HT1080 (cell line): Measurements from ENCODE around the gene LYPD1. TPM values are rescaled to one million over a fixed set of nuclear protein-coding genes. Genes with fewer than 3 reads are reported as not detected.
A peak's percentile ranks its signal among the peaks of the same experiment; 100 is the strongest.

Source experiments
- DNase-seq: peaks from one replicate; pipeline ENCODE4 v3.0.0-alpha.2; 2015; ENCODE audit warnings: low read depth
- total RNA-seq: library from RNA; depleted of rRNA; stranded (reverse); fragments of >200 nt; shearing (Covaris generic); gene quantifications from 2 replicates; pipeline ENCODE4 v1.2.3, GENCODE V29; 2014

LYPD1 gene
- total RNA-seq, 1 experiment from 2014 or later, result 51.6 TPM

DNA sequence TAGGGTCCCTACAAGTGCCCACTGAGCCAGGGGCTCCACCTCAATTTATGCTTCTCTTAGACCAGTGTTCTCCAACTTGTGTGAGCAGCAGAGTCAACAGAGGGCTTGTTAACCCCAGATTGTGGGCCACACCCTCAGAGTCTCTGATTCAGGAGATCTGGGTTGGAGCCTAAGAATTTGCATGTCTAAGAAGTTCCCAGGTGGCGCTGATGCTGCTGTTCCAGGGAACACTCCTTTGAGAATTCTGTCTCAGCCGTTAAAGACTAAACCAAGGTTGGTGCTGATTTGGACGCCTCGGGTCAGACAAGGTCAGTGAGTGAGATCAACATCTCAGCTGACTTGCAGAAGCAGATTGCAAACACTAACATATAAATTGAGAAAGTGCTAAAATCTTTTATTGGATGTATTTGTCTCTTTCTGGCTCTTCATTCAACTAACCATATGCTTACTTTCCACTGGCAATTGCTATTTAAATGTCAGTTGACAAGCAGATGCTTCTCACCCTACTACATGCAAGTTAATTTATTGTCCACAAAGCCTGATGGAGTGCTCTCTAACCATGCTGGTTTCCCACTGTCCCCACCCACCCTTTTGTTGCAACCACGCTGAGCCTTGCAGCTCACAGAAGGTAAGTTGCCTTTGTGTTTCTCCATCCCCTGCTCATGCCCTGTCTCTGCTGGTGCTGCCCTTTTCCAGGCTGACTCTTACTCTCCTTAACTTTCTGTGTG, 31.5 kb downstream of the LYPD1 start:
- DNase-seq, result no peak

DNA sequence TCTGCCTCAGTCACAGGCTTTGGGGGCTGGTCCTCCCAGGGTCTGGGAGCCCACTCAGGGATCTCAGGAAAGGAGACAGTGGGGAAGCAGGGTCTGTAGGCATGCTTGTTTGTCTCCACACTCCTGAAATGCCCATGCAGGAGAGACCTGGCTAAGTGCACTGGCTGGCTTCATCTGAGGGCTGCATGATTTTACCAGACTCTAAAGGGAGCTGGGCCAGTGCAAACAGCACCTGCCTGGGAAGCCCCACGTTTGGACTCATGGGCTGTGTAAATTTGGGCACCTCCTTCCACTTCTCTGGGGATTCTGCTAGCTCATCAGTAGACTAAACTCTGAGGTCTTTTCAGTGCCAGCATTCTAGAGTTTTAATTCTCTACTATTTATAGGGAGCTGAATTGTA, 33.7 kb downstream of the LYPD1 start:
- no peak for DNase-seq

DNA sequence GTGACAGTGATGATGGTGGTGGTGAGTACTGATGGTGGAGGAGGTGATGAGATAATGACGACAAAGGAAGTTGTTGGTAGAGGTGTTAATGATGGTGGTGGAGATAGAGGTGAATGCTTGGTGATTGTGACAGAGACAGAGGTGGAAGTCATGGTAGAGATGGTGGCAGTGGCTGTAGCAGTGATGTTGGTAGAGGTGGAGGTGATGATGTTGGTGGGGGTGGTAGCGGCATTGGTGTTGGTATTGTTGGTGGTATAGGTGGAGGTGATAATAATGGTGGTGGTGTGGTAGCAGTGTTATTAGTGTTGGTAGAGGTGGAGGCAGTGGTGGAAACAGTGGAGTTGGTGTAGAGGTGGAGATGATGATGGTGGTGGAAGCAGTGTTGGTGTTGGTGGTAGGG, 36.4 kb downstream of the LYPD1 start:
- DNase-seq, result no peak

DNA sequence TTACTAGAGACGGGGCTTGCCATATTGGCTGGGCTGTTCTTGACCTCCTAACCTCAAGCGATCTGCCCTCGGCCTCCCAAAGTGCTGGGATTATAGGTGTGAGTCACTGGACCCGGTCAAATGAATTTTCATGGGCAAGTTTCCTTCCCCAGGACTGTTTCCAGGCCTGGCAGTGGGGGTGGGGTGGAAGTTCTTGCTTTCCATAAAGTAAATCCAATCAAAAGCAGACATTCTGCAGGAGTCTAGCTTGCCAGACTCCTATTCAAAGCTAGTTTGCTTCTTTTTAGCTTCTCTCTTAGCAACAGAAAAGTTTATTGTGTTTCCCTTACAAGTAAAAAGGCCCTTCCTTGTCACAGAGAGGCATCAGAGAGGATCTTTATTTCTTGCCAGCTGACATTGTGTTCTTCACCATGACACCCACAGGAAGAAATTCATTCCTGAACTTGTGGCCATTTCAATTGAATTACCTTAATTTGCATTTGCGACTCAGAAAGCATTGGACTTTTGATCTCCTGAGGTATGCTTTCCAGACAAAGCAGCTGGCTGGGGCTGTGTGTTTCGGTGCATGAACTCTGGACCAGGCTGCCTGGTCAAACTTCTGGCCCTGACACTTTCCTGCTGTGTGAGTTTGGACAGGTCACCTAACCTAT, 37.9 kb downstream of the LYPD1 start:
- peak; percentile 44 for DNase-seq

DNA sequence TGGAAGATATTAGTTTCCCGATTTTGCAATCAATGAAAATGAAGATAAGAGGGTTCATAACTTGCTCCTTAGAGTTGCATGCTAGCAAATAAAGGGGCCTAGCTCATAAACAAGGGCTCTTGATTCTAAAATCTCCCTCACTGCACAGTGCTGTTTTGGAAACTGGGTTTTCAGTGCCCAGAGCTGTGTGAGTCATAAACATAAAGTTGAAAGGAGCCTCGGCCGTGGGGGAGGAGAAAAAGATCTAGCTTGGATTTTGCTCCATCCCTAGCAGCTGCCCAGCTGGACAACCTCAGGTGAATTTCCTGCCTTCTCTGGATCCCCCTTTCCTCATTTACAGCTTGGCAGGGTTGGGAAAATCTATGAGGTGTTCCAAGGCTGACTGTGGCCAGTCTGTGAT, 42.5 kb downstream of the LYPD1 start:
- peak; percentile 50 for DNase-seq

DNA sequence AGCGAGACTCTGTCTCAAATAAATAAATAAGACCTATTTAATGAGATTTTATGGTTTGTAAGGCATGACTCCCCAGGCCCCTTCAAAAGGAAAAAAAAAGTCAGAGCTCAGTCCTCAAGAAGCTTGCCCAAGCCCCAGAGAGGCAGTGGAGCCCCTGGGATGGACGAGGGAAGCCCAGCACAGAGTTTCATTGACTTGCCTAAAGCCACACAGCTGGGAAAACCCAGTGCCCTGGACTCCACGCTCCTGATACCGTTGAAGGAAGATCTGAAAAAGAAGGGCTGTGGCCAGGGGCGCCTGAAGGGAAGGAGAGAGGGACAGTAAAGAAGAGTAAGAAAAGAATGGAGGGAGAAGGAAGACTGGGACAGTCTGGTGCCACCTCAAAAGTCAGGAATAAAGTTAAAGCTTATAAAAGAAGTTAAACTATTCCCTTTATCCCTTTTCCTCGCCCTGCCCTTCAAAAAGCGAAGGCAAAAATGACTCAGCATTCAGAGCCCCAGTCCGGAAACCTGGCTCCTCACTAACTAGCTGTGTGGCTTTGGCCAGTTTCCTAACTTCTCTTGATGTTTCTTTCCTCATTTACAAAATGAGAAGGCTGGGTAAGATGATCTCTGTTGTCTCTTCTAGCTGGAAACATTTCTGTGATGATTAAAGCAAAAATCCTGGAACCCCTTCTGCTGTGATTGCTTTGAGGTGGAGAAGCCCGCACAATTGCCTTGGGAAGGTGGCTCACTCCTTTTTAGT, 46.7 kb downstream of the LYPD1 start:
- DNase-seq, result peak; percentile 85

DNA sequence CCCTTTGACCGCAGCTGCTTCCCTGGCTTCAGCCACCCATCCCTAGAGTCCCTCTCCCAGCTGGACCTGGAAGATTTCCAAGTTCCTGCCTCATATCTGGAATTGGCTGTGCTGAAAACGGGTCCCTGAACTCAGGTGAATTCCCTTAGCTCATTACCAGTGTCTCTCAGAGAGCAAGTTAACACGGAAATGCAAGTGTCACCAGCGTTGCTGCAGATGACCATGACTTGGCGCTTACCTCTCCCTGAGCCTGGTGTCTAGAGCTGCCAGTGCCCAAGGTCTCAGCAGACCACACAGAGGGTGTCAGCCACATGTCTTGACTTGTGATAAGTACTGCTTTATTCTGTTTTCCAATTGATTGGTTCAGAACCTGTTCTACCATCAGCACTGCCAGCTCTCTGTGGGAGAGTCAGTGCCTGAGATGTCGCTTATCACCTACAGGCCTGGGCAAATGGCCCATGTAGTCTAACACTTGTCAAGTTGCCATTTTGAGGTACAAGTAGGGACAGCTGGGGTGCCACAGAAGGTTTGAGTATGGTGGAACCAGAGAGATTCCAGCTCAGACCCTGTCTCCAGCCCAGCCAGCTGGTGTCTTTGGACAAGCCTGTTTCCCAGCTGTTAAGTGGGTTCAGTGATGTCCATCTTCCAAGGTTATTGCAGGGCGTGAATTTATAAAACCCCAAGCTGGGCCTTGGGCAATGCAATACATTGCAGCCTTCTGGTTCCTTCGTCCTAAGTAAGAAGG, 48.7 kb downstream of the LYPD1 start:
- no peak for DNase-seq

DNA sequence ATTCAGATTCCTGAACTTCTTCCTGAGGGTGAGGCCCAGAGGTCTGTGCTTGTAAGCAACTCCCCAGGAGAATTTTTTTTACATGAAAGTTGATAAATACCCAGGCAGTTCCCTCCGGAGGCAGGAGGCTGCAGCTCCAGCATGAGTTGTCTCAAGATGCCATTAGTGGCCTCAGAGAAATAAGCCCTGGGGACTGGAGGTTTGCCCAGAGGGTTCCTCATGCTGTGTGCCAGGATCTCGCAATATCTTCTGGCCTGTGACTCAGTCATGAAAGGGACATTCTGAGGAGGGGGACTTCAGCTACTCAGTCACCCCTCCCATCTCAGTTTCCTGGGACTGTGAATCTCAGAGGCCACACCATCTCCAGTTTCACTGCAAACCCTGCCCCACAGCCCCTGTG, 49.9 kb downstream of the LYPD1 start:
- peak; percentile 37 for DNase-seq

DNA sequence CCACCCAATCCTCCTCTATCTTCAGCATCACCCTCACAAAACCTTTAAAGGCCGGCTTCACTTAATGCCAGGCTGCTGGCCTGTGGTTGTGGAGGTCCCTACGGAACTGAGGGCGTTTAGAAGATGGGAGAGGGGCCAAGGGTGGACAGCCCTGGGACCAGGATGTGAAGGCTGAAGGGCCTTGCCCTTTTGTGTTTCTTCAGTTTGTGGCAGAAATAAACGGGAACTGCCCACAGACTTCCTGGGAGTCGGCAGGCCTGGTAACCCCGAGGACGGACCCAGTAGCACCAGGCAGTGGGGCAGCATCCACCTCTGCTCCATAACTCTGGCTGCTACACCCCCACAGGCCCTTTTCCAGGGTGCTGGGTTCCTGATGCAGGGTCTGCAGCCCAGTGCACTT, 51.3 kb downstream of the LYPD1 start:
- DNase-seq, result no peak

DNA sequence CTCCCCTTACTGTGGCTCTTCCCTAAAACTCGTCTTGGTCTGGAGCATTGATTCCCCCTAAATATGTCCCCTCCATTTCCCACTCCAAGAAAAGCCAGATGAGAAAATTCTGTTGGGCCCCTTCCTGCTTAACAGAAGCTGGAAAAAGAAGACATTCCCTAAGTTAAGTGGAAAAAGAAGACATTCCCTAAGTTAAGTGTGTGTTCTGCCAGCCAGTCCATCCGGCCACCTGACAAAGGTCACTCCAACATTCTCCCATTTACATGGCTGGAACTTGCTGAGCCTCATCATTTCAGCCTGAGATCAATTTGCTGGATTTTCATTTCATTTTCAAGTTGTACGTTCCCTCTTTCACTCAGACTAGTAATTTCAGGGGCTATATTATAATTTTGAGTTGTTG, 52.0 kb downstream of the LYPD1 start:
- no peak for DNase-seq

DNA sequence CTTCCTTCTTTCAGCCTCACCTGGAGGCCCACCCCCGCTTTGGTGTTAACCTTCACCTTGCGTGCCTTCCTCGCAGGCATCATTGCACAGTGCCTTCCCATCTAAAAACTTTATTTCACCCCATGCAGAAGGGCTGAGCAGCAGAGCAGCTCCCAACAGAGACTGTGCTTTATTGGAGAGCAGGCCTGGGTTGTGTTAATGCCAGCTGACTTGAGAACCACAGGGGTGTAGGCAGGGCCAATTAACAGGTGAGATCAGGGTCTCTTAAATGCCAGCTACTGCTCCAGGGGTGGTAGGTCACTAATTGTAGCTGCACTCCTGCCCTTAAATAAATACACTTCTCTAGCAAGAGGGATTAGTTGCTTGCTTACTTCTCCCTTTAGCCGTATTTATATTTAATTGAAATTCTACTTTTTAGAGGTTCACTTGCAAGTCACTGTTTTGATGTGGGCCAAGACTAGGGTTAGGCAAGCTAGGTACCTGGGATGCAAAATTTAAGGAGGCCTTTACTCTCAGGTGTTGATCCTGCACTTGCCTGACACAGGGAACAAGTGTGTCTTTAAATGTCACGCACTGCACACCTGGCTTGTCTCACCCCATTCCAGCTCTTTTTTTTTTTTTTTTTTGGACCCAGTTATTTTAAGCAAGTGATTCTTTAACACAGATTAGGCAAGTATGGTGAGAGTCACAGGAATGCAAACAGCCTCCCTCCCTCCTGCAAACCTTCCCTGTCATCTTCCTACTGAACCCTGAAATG, 54.5 kb downstream of the LYPD1 start:
- no peak for DNase-seq

DNA sequence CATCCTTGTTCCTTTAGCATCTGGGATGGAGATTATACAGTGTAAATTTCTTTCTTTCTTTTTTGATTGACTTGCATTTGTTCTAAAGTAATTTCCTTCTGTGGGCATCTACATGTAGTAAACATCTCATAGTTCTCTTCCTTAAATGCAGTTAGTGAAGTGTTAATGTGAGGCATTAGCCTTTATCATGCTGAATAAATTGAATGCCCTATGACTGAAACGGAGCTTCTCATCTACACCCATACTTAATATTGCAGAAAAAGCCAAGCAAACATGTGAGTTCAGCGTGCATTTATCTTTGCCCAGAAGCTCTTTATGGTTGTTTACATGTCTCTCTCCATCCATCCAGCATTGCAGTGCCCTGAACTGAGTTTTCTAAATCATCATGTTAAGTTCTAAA, 58.3 kb downstream of the LYPD1 start:
- no peak for DNase-seq

DNA sequence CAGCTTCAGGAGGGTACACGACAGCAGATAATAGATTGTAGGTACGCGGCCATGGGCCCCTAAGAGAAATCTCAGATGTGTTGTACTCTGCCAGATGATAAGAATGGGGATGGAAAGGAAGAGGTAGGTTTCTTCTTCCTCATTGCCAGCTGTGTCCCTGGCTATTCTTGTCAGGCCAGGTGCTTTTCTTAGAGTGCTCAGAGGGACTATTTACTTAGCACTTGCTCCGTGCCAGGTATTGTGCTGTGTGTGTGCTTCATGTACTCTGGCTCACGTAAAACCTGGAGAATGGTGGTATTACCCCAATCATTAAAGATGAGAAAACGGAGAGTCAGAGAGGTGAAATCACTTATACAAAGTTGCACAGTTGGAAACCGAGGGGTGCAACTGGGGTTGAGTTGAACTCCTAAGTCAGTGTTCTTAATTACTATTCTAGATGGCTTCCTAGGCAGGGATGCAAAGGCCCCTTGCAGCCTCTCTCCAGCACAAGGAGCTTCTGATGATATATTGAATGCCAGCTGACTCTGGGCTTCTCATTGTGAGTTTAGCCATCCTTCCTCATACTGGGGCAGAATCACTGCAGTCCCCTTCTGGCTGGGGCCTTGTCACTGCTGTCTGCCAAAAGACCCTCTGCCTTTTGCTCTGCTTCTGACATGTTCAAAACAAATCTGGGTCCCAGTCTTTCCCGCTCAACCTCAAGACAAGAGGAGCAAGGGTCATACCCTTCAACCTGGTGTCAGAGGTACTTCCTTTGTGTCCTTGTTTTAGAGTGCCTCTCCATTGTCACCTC, 60.7 kb downstream of the LYPD1 start:
- DNase-seq, result no peak

DNA sequence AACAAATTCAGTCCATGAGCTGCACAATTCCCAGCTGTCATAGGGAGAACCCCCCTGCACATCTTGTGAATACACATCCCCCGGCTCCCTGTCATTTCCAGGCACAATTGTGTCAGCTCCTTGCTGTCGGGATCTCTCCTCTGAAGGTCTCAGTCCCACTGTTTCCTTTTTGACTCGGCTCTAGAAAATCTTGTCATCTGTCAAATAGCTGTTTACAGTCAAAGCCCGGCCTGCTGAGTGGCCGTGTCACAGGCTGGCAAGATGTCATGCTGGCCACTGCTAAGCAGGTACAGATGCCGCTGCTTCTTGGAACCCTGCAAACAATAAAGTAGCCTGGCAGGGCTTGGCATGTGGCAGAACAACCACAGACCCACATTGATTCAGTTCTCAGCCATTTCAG, 61.7 kb downstream of the LYPD1 start:
- DNase-seq, result no peak

DNA sequence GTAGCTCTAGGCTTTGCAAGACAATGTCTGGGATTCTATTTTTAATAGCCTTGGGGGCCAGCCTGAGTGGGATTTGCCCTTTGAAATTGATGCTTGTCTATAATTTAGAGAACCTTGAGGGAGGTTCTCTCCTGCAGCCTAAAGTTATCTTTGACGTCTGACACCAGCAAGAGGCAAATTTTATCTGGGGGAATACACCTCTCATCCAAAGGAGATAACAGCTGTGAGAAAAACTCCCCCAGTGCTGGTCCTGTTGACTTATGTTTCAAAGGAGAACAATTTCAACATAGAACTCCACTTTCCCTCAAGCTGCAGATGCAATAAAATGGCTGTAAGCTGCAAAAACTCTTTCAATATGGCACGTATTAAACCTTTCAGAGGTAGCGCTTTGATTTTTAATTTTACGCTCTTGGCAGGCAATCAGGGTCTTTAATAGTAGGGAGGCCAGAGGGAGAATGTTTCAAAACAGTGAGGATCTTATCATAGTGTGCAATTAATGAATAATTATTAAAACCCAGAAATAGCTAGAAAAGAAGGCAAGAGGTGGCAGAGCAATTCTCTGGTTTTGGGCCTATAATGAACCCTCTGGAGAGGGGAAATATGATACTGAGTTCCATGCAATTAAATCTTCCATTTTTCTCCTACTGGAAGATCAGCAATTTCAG, 62.4 kb downstream of the LYPD1 start:
- DNase-seq, result no peak

DNA sequence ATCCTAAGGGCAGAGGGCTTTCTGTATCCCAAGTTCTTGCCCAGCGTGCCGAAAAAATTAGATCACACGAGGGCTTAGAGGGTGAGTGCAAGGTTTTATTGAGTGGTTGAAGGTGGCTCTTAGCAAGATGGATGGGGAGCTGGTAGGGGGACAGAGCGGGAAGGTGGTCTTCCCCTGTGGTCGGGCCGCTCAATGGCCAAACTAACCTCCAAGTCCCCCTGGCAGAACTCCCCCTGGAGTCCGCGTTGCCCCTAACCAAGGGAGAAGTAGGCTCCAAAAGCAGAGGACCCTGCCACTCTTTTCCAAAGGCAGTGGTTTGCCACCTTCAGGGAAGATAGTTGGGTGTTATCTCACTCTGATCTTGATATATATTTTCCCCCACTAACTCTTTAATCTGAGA, 63.4 kb downstream of the LYPD1 start:
- DNase-seq, result no peak

DNA sequence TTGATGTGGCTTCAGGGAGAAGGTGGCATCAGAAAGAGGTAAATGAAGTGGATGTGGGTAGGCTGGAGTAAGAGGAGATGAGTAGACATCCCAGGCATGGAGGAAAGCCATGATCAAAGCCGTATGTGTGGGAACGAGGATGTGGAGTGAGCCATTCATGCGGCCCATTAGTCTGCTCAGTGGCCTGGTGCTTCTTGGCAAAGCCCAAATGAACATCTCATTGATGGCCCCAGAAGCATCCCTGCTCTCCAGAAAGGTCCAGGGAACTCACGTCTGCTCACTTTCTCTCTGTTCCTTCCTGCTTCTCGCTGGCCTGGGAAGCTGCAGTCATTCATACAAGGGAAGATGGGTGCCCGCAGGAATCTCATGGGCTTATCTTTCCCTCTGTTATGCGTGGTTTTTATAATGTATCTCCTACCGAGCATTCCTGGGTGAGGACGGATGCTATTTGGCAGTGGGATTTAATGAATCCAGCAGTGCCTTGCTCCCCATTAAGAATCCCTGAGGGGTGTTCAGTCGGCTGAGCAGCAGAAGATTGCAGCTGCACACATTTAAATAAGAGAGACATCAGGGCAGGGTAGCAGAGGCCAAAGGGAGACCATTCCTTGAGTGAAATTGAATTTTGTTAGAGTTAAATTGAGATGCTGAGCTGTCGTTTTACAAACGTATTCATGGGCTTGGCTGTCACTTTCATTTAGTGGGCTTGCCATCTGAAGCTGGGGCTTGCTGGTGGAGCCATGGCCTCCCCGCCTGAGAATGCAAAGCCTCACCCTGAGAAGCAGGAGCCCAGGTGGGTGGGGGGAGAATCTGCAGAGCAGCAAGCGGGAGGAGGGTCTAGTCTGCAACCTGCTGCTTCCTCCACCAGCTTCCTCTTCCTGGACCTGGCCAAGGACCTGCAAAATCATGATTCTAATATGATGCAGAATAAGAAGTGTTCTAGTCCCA, 64.5 kb downstream of the LYPD1 start:
- DNase-seq, result no peak

DNA sequence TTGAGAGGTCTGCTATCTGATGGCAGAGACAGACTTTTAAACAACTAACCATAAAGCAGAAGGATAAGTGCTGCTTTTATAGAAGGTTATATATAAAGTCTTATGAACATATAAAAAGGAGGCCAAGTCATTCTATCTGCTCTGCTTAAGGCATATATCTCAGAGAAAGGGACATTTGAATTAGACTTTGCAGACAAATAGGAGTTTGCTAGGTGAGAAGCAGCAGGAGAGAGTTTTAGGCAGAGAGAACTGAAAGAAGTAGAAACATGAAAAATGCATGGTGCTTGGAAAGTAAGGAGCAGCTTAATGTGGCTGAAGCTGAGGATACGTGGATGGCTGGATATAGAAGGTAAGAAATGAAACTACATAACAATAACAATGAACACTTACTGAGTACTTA, 65.4 kb downstream of the LYPD1 start:
- DNase-seq, result no peak

DNA sequence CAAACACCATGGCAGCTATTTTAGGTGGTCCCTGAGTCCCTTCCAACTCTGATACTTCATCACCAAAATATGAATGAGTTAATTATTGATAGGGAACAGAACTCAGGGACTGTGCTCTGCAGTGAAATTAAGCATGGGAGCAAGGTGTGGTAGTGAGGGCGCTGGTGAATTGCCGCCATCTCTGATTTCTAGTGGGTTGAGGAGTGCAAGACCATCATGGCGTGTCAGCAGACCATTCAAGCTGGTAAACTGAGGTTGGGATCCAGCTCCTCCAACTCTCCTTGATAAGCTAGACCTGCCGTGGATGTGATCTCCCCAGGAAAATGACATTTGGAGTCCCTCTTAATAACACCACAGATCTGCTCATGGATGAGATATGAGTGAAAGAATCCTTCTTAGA, 70.4 kb downstream of the LYPD1 start:
- no peak for DNase-seq
